Measurements from ENCODE around the gene TUBGCP4.

- no peak for TF ChIP-seq CTCF (conservative IDR thresholded peaks at IDR 0.05; ENCODE audit: low read depth, low read length)
- TF ChIP-seq MXI1 (IDR thresholded peaks at IDR 0.05; ENCODE audit: borderline replicate concordance, low read depth, low read length): no peak
- no peak for TF ChIP-seq CEBPB (IDR thresholded peaks at IDR 0.05; ENCODE audit: low read depth, low read length)
- no peak for TF ChIP-seq USF2 (IDR thresholded peaks at IDR 0.05; ENCODE audit: low read depth, low read length)
- no peak for TF ChIP-seq BHLHE40 (IDR thresholded peaks at IDR 0.05; ENCODE audit: low read depth, low read length)
- no peak for TF ChIP-seq POLR2A (IDR thresholded peaks at IDR 0.05; ENCODE audit: low read depth, low read length)
- TF ChIP-seq RFX5 (IDR thresholded peaks at IDR 0.05; ENCODE audit: low read depth, low read length): no peak
Measured at GRCh38 chr15:43352693-43353382, 18.1 kb upstream of the TUBGCP4 start.
